OCI-LY1 (cell line): ENCODE data around the gene ITIH5.

Experiments
- EZH2 ChIP-seq: fragments of 200-600 bp; sonication (generic), shearing (Covaris generic); IDR thresholded peaks from 2 replicates; pipeline ENCODE4 v1.8.0; 2017; ENCODE audit warnings: borderline replicate concordance, mixed run types, mild to moderate bottlenecking, antibody characterized with exemption, low read length, moderate library complexity, mixed read lengths
- TF ChIP-seq, protein P1 (sequence below): fragments of 200-600 bp; sonication (generic), shearing (Covaris generic); IDR thresholded peaks from 2 replicates; pipeline ENCODE4 v1.5.1; 2017; ENCODE audit warnings: mild to moderate bottlenecking, antibody characterized with exemption, low read length, moderate library complexity, mixed read lengths

DNA sequence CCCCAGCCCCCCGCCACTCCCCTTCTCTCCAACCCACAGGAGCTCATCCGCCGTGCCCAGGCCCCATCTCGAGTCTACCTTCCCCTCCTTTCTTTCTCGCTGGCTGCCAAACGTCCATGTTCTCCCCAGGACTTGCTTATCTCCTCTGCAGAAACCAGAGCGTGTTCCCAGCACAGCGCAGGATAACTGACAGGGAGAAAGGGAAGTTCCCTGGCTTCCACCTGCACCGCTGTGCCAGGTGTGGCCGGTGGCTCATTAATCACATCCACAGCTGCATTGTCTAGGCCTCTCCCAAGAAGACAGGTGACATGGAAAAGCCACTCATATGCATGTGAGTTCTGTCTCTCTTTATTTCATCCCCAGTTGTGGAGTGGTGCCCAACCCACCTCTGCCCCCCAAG, 113.2 kb downstream of the ITIH5 start:
- TF ChIP-seq EZH2: no peak
- TF ChIP-seq, protein P1, sequence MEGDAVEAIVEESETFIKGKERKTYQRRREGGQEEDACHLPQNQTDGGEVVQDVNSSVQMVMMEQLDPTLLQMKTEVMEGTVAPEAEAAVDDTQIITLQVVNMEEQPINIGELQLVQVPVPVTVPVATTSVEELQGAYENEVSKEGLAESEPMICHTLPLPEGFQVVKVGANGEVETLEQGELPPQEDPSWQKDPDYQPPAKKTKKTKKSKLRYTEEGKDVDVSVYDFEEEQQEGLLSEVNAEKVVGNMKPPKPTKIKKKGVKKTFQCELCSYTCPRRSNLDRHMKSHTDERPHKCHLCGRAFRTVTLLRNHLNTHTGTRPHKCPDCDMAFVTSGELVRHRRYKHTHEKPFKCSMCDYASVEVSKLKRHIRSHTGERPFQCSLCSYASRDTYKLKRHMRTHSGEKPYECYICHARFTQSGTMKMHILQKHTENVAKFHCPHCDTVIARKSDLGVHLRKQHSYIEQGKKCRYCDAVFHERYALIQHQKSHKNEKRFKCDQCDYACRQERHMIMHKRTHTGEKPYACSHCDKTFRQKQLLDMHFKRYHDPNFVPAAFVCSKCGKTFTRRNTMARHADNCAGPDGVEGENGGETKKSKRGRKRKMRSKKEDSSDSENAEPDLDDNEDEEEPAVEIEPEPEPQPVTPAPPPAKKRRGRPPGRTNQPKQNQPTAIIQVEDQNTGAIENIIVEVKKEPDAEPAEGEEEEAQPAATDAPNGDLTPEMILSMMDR: no peak
